ENCODE measurements around the gene CORO1C.
"Not testable (repeated sequence)": the region's sequence is repeated elsewhere in the genome, so short reads cannot be mapped to it uniquely, and the experiment has no call there.

Gene CORO1C

DNA sequence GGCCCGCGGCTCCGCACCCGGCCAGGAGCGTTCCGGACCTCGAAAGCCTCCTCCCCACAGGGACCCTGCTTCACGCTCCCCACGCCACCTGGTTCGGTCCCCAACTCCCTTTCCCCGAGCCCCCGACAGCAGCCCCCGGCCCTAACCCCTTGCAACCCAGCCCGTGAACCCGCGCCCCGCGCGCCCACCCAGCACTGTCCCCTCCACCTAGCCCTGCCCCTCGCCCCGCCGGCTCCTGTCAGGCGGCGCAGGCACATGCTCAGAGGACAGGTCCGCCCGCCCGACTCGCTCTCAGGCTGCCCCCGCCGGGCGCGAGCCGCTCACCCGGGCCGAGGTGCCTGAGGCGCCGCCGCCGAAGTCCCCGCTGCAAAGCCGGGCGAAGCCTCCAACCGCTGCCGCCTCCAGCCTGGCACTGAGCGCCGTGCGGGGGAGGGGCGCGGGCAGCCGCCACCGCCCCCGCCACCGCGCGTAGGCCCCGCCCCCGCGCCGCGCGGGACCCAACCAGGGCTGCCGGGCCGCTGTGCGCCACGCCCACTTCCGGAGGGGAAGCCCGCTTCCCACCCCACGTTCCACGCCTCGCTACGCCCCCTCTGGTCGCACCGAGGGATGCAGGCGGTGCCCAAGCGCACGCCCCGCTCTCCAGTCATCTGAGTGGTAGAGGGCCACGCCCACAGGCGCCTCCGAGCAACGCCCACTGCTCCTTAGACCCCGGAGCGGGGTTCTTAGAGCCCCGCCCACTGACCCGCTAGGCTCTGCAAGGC is at the start of gene CORO1C:
Gene CORO1C (minus strand): TSS at position 414 of the 761 bp plus-strand sequence. CDS start 30,200 bp downstream, outside the sequence.
- DNase-seq (ENCODE audit: low read depth in 4 of 4, low spot score in 1 of 4) = peak; percentile 70 to 93 (median 86)

DNA sequence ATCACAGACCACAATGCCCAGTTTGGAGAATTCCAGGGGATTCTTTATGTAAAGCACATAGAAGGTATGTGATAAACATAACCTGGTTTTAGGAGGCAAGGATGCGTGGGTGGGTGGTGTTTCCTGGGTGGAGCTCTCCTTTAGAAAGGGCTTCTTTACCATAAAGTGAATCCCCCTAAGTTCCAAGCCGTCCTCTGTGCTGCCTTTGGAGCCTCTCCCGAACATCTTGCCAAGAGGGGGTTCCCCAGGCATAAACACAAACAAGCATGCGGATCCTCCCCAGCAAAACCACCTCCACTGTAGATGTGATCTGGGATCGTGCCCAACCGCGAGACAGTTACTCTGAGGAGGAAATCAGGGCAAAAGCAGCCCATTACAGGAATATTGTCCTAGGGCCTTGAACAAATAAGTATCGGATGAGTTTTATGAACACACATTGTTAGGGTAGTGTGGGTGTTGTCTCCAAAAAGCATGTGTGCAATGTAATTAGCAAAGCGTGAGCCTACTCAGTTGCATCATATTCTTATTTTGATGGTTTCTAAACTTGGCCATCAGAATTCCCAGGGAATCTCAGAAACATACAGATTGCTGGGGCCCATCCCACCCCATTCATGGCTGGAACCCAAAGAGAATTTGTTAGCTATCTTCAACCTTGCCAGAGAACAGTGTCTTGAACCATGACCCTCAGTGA is 48.8 kb upstream of the CORO1C start:
- DNase-seq (ENCODE audit: low read depth in 4 of 4, low spot score in 1 of 4) = no peak

GRCh38 chr12:108778053-108778452 is 46.7 kb upstream of the CORO1C start:
- no peak for DNase-seq (ENCODE audit: low read depth in 4 of 4, low spot score in 1 of 4)

DNA sequence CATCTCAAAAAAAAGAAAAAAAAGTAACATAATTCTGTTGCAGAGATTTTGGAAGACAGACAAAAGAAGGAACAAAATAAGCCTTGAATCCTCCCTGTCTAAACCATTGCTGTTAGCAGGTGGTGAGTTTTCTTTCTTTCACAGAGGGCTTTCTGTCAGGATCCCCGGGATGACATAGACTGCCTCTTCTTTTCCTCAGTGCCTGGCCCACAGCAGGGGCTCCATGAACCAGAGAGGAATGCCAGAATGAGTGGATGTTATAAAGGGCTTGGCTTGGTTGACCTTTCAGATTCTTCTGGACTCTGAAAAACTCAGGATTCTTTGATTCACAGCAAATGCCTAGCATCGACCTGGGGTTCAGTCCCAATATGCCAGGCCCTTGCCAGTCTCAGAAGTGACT is 45.8 kb upstream of the CORO1C start:
- DNase-seq (ENCODE audit: low read depth in 4 of 4, low spot score in 1 of 4) = no peak

GRCh38 chr12:108773798-108774788 is 42.8 kb upstream of the CORO1C start:
- no peak for DNase-seq (ENCODE audit: low read depth in 4 of 4, low spot score in 1 of 4)

GRCh38 chr12:108772891-108773797 is 41.8 kb upstream of the CORO1C start:
- DNase-seq (ENCODE audit: low read depth in 4 of 4, low spot score in 1 of 4) = no peak

DNA sequence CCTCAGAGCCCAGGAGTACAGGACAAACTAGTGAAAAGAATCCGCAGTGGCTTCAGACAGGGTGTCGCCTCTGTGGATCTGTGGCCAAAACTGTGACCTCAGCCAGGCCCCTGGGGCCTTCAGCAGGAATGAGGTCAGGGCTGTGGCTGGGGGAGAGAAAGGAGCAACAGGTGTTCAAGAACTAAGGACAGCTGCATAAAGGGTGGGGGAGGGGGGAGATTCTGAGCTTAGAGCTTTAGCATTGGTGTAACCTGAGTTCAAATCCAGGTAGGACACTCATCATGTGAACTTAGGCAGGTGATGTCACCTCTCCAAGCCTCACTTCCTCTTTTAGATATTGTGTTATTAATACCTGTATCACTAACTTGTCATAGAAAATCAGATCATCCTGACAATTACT is 40.9 kb upstream of the CORO1C start:
- DNase-seq (ENCODE audit: low read depth in 4 of 4, low spot score in 1 of 4) = no peak

GRCh38 chr12:108771835-108772234 is 40.5 kb upstream of the CORO1C start:
- not testable (repeated sequence) for DNase-seq (ENCODE audit: low read depth in 4 of 4, low spot score in 1 of 4)

- no peak for DNase-seq (ENCODE audit: low read depth in 4 of 4, low spot score in 1 of 4)
Observed at GRCh38 chr12:108770963-108771362, 39.6 kb upstream of the CORO1C start.

GRCh38 chr12:108770269-108770829 is 39.0 kb upstream of the CORO1C start:
- no peak for DNase-seq (ENCODE audit: low read depth in 4 of 4, low spot score in 1 of 4)

DNA sequence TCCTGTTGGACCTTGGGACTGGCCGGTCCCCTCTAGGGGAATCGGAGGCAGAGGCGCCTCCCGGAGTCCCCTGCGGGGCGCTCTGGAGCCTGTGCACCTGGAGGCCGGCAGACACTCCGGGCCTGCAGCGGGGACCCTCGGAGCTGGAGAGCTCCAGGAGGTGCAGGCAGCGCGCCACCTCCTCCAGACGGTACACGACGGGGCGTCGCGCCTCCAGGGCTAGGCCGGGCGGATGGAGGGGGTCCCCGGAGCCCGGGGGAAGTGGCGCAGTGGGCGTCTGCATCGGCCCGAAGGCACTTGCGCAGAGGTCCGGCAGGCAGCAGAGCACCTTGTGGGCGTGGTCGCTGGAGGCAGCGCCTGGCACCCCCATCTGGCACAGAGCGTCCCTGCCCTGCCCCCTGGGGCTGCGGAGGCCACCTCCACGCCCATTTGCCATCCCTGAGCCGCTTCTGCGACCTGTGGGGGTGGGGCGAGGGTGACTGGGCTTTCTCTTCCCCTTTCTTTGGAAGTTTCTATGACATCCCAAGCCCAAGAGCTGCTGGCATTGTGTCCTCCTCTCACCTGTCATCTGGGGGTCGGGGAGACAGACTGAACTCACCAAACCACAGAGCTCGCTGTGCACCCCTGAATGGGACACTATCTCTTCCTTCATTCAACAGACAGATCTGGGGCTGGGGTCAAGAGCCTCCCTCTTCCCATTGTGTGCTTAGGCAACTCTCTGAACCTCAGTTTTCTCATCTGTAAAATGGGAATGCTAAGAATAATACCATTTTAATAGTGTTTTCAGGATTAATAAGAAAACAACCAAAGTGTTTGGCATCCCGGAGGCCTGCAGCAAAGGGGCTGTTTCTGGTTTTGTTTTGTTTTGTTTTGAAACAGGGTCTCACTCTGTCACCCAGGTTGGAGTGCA is 37.5 kb upstream of the CORO1C start:
- peak in 1 of 4 experiments; percentile 1 for DNase-seq (ENCODE audit: low read depth in 4 of 4, low spot score in 1 of 4)

DNA sequence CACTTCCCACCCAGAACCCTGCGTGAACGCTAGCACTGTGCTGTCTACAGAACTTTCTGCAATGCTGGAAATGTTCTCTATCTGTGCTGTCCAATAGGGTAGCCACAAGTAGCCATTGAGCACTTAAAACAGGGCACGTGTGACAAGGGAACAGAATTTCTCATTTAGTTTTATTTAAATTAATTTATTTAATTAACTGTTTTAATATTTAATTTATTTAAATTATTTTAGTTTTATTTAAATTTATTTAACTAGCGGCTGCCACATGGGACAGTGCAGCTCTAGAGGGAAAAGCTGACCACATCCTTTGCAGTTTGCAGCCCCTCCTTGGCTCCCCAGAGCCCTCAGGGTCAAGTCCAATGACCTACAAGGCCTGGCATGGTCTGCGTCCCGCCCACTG is 35.0 kb upstream of the CORO1C start:
- DNase-seq (ENCODE audit: low read depth in 4 of 4, low spot score in 1 of 4) = no peak

- DNase-seq (ENCODE audit: low read depth in 4 of 4, low spot score in 1 of 4) = no peak
Observed at GRCh38 chr12:108765289-108765764, 34.0 kb upstream of the CORO1C start.

- DNase-seq (ENCODE audit: low read depth in 4 of 4, low spot score in 1 of 4) = no peak
Observed at GRCh38 chr12:108764540-108765288, 33.4 kb upstream of the CORO1C start.

- no peak for DNase-seq (ENCODE audit: low read depth in 4 of 4, low spot score in 1 of 4)
Observed at GRCh38 chr12:108761226-108761625, 29.9 kb upstream of the CORO1C start.

GRCh38 chr12:108759924-108760323 is 28.6 kb upstream of the CORO1C start:
- no peak for DNase-seq (ENCODE audit: low read depth in 4 of 4, low spot score in 1 of 4)

DNA sequence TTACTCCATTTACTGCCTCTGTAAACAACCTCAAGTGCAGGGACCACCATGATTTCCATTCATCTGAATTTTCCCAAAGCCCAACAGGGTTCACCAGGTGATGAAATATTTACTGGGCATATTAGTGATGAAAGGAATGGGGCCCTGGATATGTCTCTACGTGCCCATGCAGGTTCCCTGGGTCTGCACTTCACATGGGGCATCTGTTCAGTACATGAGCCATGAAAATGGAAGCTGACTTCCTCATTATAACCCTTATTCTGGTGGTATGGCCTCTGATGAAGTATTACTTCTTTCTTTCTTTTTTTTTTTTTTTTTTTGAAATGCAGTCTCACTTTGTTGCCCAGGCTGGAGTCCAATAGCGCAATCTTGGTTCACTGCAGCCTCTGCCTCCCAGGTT is 26.5 kb upstream of the CORO1C start:
- DNase-seq (ENCODE audit: low read depth in 4 of 4, low spot score in 1 of 4) = no peak

- no peak for DNase-seq (ENCODE audit: low read depth in 4 of 4, low spot score in 1 of 4)
Observed at GRCh38 chr12:108756421-108756820, 25.1 kb upstream of the CORO1C start.

Data from stimulated activated CD4-positive, alpha-beta T cell treated with anti-CD3 and anti-CD28 coated beads, Interleukin-1b, Interleukin-23, amount 100 ng/mL, for 24 hours (primary cell).